OCI-LY7 (cell line): Measurements from ENCODE around the gene CCL21.
"Not testable (repeated sequence)": the region's sequence is repeated elsewhere in the genome, so short reads cannot be mapped to it uniquely, and the experiment has no call there.

Source experiments
- EZH2phosphoT487 ChIP-seq: fragments of 200-600 bp; sonication (generic); IDR thresholded peaks from 2 replicates; pipeline ENCODE4 v1.6.1; 2018; ENCODE audit warnings: low read depth, borderline replicate concordance, mild to moderate bottlenecking, mixed run types, antibody characterized with exemption, low read length, moderate library complexity, mixed read lengths
- TF ChIP-seq, protein P1 (sequence below): fragments of 200-600 bp; sonication (generic); conservative IDR thresholded peaks from 2 replicates; pipeline ENCODE4 v1.5.1; 2014; ENCODE audit warnings: mild to moderate bottlenecking, antibody characterized with exemption, low read length, moderate library complexity, mixed read lengths

DNA sequence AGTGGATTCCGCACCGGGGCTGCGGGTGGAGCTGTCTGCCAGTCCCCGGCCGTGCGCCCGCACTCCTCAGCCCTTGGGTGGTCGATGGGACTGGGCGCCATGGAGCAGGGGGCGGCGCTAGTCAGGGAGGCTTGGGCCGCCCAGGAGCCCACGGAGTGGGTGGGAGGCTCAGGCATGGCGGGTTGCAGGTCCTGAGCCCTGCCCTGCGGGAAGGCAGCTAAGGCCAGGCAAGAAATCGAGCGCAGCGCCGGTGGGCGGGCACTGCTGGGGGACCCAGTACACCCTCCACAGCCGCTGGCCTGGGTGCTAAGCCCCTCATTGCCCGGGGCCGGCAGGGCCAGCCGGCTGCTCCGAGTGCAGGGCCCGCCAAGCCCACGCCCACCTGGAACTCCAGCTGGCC is 30.2 kb upstream of the CCL21 start:
- TF ChIP-seq, protein P1, sequence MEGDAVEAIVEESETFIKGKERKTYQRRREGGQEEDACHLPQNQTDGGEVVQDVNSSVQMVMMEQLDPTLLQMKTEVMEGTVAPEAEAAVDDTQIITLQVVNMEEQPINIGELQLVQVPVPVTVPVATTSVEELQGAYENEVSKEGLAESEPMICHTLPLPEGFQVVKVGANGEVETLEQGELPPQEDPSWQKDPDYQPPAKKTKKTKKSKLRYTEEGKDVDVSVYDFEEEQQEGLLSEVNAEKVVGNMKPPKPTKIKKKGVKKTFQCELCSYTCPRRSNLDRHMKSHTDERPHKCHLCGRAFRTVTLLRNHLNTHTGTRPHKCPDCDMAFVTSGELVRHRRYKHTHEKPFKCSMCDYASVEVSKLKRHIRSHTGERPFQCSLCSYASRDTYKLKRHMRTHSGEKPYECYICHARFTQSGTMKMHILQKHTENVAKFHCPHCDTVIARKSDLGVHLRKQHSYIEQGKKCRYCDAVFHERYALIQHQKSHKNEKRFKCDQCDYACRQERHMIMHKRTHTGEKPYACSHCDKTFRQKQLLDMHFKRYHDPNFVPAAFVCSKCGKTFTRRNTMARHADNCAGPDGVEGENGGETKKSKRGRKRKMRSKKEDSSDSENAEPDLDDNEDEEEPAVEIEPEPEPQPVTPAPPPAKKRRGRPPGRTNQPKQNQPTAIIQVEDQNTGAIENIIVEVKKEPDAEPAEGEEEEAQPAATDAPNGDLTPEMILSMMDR: not testable (repeated sequence)
- not testable (repeated sequence) for TF ChIP-seq EZH2phosphoT487
